Nephron (organoid): Measurements from ENCODE around the gene SERPINB5.

Experiments used
- H3K27ac Mint-ChIP-seq, 3 experiments: 2 replicates each; pipeline ENCODE4 v1.8.0; 2020; ENCODE audit warnings: mixed read lengths in 3 of 3, mild to moderate bottlenecking in 2 of 3, moderate library complexity in 1 of 3
- H3K27me3 Mint-ChIP-seq: 2 replicates; pipeline ENCODE4 v1.8.0; 2021; ENCODE audit warnings: low read depth, mild to moderate bottlenecking, moderate library complexity, mixed read lengths
- H3K36me3 Mint-ChIP-seq: 2 replicates; pipeline ENCODE4 v1.8.0; 2020; ENCODE audit warnings: low read depth, mixed read lengths
- H3K4me1 Mint-ChIP-seq: 2 replicates; pipeline ENCODE4 v1.8.0; 2020; ENCODE audit warnings: mixed read lengths
- H3K4me3 Mint-ChIP-seq, 3 experiments: 2 replicates each; pipeline ENCODE4 v1.8.0; 2020; ENCODE audit warnings: mild to moderate bottlenecking in 3 of 3, mixed read lengths in 3 of 3, moderate library complexity in 2 of 3
- H3K9me3 Mint-ChIP-seq: 2 replicates; pipeline ENCODE4 v1.8.0; 2020; ENCODE audit warnings: mixed read lengths
- CTCF ChIP-seq, 3 experiments: fragments of 200-600 bp; sonication (generic); IDR thresholded peaks; one replicate each; pipeline ENCODE4 v1.5.0; 2021; ENCODE audit warnings: antibody characterized with exemption in 3 of 3; ENCODE audit not compliant: unreplicated experiment in 3 of 3

SERPINB5 gene

DNA sequence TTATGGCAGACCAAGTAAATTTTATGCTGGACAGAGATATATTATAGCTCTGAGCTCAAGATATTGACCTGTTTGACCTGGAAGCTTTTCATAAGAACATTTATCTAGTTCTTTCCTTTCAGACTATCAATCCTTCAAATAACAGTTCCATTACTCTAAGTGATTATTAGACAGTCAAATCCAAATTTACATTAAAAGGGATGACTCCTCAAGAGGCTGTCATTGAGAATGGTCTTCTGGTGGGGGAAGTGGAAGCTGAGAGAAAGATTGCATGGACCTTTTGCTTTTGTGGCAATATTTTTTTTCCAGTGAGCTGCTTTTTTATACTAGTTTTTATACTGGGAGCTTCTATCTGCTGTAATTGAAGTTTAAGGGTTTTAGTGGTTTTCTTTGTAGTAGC, 50.5 kb downstream of the SERPINB5 start:
- no peak for TF ChIP-seq CTCF (IDR thresholded peaks at IDR 0.05; ENCODE audit: unreplicated experiment in 3 of 3)
- no peaks in the 10 kb centered on the region for H3K4me1 Mint-ChIP-seq
- H3K4me3 Mint-ChIP-seq: no peak overlapping the region
- no peak overlapping the region for H3K27ac Mint-ChIP-seq
- no peaks in the 10 kb centered on the region for H3K36me3 Mint-ChIP-seq
- H3K9me3 Mint-ChIP-seq: no peaks in the 10 kb centered on the region
- no peaks in the 10 kb centered on the region for H3K27me3 Mint-ChIP-seq

DNA sequence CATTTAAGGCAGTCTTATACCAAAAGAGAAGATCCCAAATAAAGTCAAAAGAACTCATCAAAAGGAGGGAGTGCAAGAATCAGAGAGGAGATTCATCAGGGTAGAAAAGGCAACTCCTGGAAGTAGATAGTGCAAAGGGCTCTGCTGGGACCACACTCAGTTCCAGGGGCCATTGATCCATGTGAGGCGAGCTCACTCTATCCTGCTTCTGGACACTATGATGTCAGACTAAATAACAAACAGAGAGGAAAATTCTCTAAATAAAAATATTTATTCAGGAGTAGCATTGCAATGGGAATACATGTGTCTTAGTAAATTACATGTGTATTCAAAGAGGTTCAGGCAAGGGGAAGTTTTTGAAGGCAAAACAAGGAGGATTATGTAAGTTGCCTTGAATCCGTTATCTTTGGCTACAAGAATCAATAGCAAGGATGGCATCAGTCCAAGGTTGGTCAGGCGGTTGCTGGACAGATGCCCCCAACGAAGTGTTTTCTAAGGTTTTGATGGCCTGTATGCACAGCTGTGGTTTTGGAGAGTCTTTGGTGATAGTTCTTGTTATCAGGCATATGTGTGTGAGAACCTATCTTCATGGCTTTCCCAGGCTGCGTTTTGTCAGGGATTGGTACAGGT, 52.2 kb downstream of the SERPINB5 start:
- TF ChIP-seq CTCF (IDR thresholded peaks at IDR 0.05; ENCODE audit: unreplicated experiment in 3 of 3): no peak
- no peaks in the 10 kb centered on the region for H3K27me3 Mint-ChIP-seq
- H3K4me3 Mint-ChIP-seq: no peak overlapping the region
- H3K9me3 Mint-ChIP-seq: no peaks in the 10 kb centered on the region
- no peaks in the 10 kb centered on the region for H3K4me1 Mint-ChIP-seq
- H3K36me3 Mint-ChIP-seq: no peaks in the 10 kb centered on the region
- H3K27ac Mint-ChIP-seq: no peak overlapping the region

GRCh38 chr18:63532471-63532870, 55.7 kb downstream of the SERPINB5 start:
- TF ChIP-seq CTCF (IDR thresholded peaks at IDR 0.05; ENCODE audit: unreplicated experiment in 3 of 3): no peak
- no peaks in the 10 kb centered on the region for H3K9me3 Mint-ChIP-seq
- no peaks in the 10 kb centered on the region for H3K27me3 Mint-ChIP-seq
- H3K4me1 Mint-ChIP-seq: no peaks in the 10 kb centered on the region
- no peak overlapping the region for H3K4me3 Mint-ChIP-seq
- no peak overlapping the region for H3K27ac Mint-ChIP-seq
- no peaks in the 10 kb centered on the region for H3K36me3 Mint-ChIP-seq

DNA sequence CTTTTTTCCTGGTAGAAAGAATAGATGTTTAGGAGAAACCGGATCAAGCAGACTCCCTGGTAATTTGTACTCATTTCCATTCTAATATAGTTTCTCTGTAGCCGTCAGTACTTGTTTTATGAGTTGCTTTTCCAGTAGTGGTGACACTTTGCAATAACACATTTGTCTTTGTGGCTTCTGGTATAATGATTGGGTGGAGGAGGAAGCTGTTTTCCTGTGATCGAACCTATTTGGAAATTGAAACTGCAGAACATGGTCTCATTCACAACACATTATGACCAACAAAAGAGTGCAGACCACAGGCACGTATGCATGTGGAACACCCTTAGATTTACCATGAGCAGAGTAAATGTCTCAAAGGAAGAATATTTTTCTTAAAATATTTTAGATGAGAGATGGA, 57.9 kb downstream of the SERPINB5 start:
- no peaks in the 10 kb centered on the region for H3K4me1 Mint-ChIP-seq
- TF ChIP-seq CTCF (IDR thresholded peaks at IDR 0.05; ENCODE audit: unreplicated experiment in 3 of 3): no peak
- no peaks in the 10 kb centered on the region for H3K36me3 Mint-ChIP-seq
- no peak overlapping the region for H3K27ac Mint-ChIP-seq
- no peaks in the 10 kb centered on the region for H3K27me3 Mint-ChIP-seq
- peaks cover 6% of the 10 kb centered on the region for H3K9me3 Mint-ChIP-seq
- no peak overlapping the region for H3K4me3 Mint-ChIP-seq

DNA sequence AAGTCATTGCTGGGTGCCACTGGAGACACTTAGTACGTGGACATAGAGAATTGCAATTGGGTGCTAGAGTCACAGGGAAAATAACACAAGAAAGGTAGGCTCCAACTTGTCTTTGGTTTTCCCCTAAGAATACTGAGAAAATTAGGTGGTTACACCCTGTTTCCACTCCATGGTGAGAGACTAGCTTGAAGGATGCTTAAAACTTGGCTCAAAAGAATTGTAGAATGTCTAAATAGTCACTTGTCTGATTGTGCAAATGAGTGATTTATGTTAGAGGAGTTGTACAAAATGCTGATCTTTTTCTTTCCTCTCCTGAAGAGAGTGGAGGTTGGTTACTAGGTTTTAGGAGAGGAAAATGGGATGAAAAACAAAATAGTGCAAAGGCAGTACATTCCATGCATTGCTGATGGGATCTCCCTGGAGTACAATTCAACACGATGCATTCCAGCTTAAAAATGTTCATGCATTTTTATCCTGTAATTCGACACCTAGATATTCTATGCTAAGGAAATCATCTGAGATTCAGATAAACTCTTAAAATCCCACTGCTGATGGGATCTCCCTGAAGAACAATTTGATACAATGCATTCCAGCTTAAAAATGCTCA, 63.2 kb downstream of the SERPINB5 start:
- no peak for TF ChIP-seq CTCF (IDR thresholded peaks at IDR 0.05; ENCODE audit: unreplicated experiment in 3 of 3)
- peaks cover 10% of the 10 kb centered on the region for H3K9me3 Mint-ChIP-seq
- H3K27ac Mint-ChIP-seq: peak overlapping the region; percentile 58 to 88 (median 75)
- H3K4me1 Mint-ChIP-seq: peaks cover 12% of the 10 kb centered on the region
- peaks cover 11% of the 10 kb centered on the region for H3K27me3 Mint-ChIP-seq
- H3K36me3 Mint-ChIP-seq: no peaks in the 10 kb centered on the region
- H3K4me3 Mint-ChIP-seq: no peak overlapping the region

DNA sequence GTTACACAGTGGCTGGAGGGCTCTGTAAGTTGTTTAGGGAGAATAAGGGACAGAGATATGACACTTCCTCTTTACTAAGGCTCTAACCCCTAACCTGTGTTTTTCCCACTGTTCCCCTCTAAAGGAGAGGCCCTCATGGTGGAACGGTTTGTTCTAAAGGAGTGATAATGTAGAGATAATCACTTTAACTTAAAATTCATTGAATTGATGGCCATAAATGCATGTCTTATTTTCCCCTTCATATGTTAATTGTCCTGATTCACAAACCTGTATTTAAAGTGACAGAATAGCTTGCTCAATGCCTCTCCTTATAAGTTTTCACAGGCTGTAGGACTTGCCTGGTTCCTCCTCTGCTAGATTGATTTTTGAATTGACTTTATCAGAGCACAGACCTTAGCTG, 65.3 kb downstream of the SERPINB5 start, which contains the start of gene SERPINB12:
SERPINB12 (plus strand) TSS at position 301 of the 400 bp plus-strand sequence. CDS start 13,791 bp downstream, outside the sequence.
- Mint-ChIP-seq H3K36me3 (no peaks in the 10 kb centered on the region), H3K4me3 (no peak within 1 kb of the TSS), H3K9me3 (peaks cover 10% of the 10 kb centered on the region), H3K4me1 (peaks cover 17% of the 10 kb centered on the region), H3K27ac (peak within 1 kb of the TSS in 1 of 3 experiments; percentile 2), H3K27me3 (peaks cover 11% of the 10 kb centered on the region)
- no peak for TF ChIP-seq CTCF (IDR thresholded peaks at IDR 0.05; ENCODE audit: unreplicated experiment in 3 of 3)
